K562 (cell line): Measurements from ENCODE around the gene KDM2A. TPM values are rescaled to one million over a fixed set of nuclear protein-coding genes. Genes with fewer than 3 reads are reported as not detected.
A peak's percentile ranks its signal among the peaks of the same experiment; 100 is the strongest.

Experiments used
- ATAC-seq: fragments of 200-7000 bp; cut with Tn5 transposase; 3 replicates; pipeline ENCODE4 v1.9.1; 2020; ENCODE audit warnings: moderate library complexity
- BruUV-seq: library from RNA; stranded (reverse); fragments of 400-500 nt; replicated peaks from 2 replicates; lab custom pipeline; 2021; lab: Mats Ljungman, UMichigan
- CTCF ChIA-PET: fragments of 300-600 bp; formaldehyde crosslinking; extraction: SDS; loops from one replicate; lab custom pipeline; 2021; ENCODE audit warnings: low intra/inter-chr PET ratio; lab: Yijun Ruan, JAX
- POLR2A ChIA-PET: fragments of 300-600, 350-650 bp; sonication (Branson Sonifier 250); formaldehyde crosslinking; extraction: SDS; loops from one replicate; lab custom pipeline; 2021; ENCODE audit warnings: antibody characterized with exemption, inconsistent platforms; lab: Yijun Ruan, JAX
- DNase-seq, 4 experiments: peaks; one replicate each; pipeline versions ENCODE4 v3.0.0 to v3.0.0-alpha.2; 2011 to 2018; ENCODE audit warnings: low spot score in 3 of 4, mixed read lengths in 3 of 4; ENCODE audit errors: extremely low read depth in 1 of 4
- FAIRE-seq: peaks from 2 replicates; lab custom pipeline; 2011; peaks lifted over from hg19 to GRCh38; lab: Jason Lieb, UNC
- H2AFZ ChIP-seq: 2 replicates; pipeline ENCODE4 v1.6.0; 2011; ENCODE audit warnings: low read depth, low read length, control low read depth, inconsistent platforms
- H3K27ac ChIP-seq: fragments of 200-600 bp; 3 replicates; pipeline ENCODE4 v1.8.0; 2011; ENCODE audit warnings: low read depth, mild to moderate bottlenecking, control low read depth, inconsistent platforms, low read length, moderate library complexity, mixed read lengths; ENCODE audit errors: extremely low read depth
- H3K27me3 ChIP-seq, 2 experiments: fragments of 300-600 bp in 1 of 2; 2 replicates in 1 of 2; 3 replicates in 1 of 2; pipeline versions ENCODE4 v1.6.0 to v1.8.0; 2011; ENCODE audit warnings: inconsistent platforms in 2 of 2, low read length in 2 of 2, mild to moderate bottlenecking in 1 of 2, mixed read lengths in 1 of 2, moderate library complexity in 1 of 2; ENCODE audit not compliant: control insufficient read depth in 2 of 2, insufficient read depth in 2 of 2
- H3K36me3 ChIP-seq: fragments of 300-600 bp; 3 replicates; pipeline ENCODE4 v1.8.0; 2011; ENCODE audit warnings: mild to moderate bottlenecking, low read length, inconsistent platforms; ENCODE audit not compliant: control insufficient read depth, insufficient read depth
- H3K4me1 ChIP-seq, 2 experiments: fragments of 200-600 bp in 1 of 2; replicated peaks in 1 of 2; 2 replicates in 1 of 2; 3 replicates in 1 of 2; pipeline versions ENCODE4 v1.5.1 to v1.8.0; 2011; ENCODE audit warnings: inconsistent platforms in 2 of 2, low read length in 2 of 2, mild to moderate bottlenecking in 1 of 2, mixed read lengths in 1 of 2, moderate library complexity in 1 of 2; ENCODE audit not compliant: control insufficient read depth in 2 of 2, insufficient read depth in 2 of 2
- H3K4me2 ChIP-seq: 2 replicates; pipeline ENCODE4 v1.6.1; 2011; ENCODE audit warnings: low read length, control low read depth, inconsistent platforms, mixed read lengths; ENCODE audit not compliant: insufficient read depth
- H3K4me3 ChIP-seq: fragments of 200-600 bp; sonication (generic), shearing (Covaris generic); 2 replicates; pipeline ENCODE4 v1.5.1; 2016; ENCODE audit warnings: control low read depth, inconsistent platforms
- H3K79me2 ChIP-seq: fragments of 200-600 bp; 3 replicates; pipeline ENCODE4 v1.8.0; 2011; ENCODE audit warnings: low read length, inconsistent platforms; ENCODE audit not compliant: control insufficient read depth, insufficient read depth
- H3K9ac ChIP-seq, 2 experiments: 2 replicates each; pipeline versions ENCODE4 v1.6.0 to v1.6.1; 2011; ENCODE audit warnings: low read depth in 2 of 2, low read length in 2 of 2, control low read depth in 1 of 2, inconsistent platforms in 1 of 2, mild to moderate bottlenecking in 1 of 2, mixed read lengths in 1 of 2; ENCODE audit not compliant: insufficient read depth in 1 of 2
- H3K9me1 ChIP-seq: one replicate; pipeline ENCODE4 v1.6.0; 2011; ENCODE audit warnings: inconsistent platforms, mild to moderate bottlenecking, low read length, moderate library complexity; ENCODE audit not compliant: control insufficient read depth, insufficient read depth
- H3K9me3 ChIP-seq: replicated peaks from 2 replicates; pipeline ENCODE4 v1.5.1; 2011; ENCODE audit warnings: low read depth, low read length, inconsistent platforms; ENCODE audit not compliant: control insufficient read depth, insufficient read depth
- H4K20me1 ChIP-seq: replicated peaks from 2 replicates; pipeline ENCODE4 v1.6.1; 2011; ENCODE audit warnings: low read length, inconsistent platforms, mixed read lengths; ENCODE audit not compliant: control insufficient read depth, insufficient read depth
- HDGF ChIP-seq: fragments of 450-650 bp; IDR thresholded peaks from 2 replicates; pipeline ENCODE4 v1.6.1; 2016
- HSF4 ChIP-seq: fragments of 250-450 bp; sonication (Bioruptor Pico); IDR thresholded peaks from 2 replicates; pipeline ENCODE4 v2.1.2; 2022; ENCODE audit warnings: mild to moderate bottlenecking, moderate library complexity, borderline replicate concordance
- MCM7 ChIP-seq, 2 experiments: fragments of 450-650 bp; IDR thresholded peaks; 2 replicates each; pipeline ENCODE4 v1.6.1; 2016 to 2018
- NFIX ChIP-seq: fragments of 250-450 bp; sonication (Bioruptor Pico); IDR thresholded peaks from 2 replicates; pipeline ENCODE4 v1.4.0; 2020; ENCODE audit warnings: low read depth, mild to moderate bottlenecking, moderate library complexity
- POLR2G ChIP-seq: fragments of 200-400 bp; formaldehyde crosslinking; IDR thresholded peaks from 2 replicates; pipeline ENCODE4 v1.6.1; 2017; ENCODE audit warnings: low read depth, mild to moderate bottlenecking, antibody characterized with exemption, low read length, moderate library complexity
- RFX5 ChIP-seq: IDR thresholded peaks from 2 replicates; pipeline ENCODE4 v1.6.1; 2011; ENCODE audit warnings: low read depth, mild to moderate bottlenecking, improper control_type of control experiment, low read length
- ZNF12 ChIP-seq: sonication (generic); formaldehyde crosslinking; IDR thresholded peaks from 2 replicates; pipeline ENCODE4 v1.4.0; 2020; ENCODE audit warnings: mild to moderate bottlenecking, missing genetic modification reagents
- whole genome bisulfite sequencing: fragments of 100-300 bp; shearing (Covaris generic); methylation state at CpG from one replicate; pipeline ENCODE4 v1.1.6; 2016; ENCODE audit warnings: low coverage, mixed read lengths; ENCODE audit not compliant: insufficient coverage; ENCODE audit errors: missing lambda C conversion rate; 5-methylcytosine and 5-hydroxymethylcytosine counted together
- in situ Hi-C: fragments of 300-500 bp; cut with MboI; formaldehyde crosslinking; loops from 4 replicates; pipeline ENCODE4 v1.15.0; 2018; ENCODE audit warnings: inconsistent platforms, mixed read lengths
- intact Hi-C: fragments of 100-400 bp; cut with micrococcal nuclease; formaldehyde crosslinking; loops from 2 replicates; pipeline ENCODE4 v1.14.2; 2022
- polyA plus RNA-seq, 8 experiments: library from polyadenylated mRNA; depleted of rRNA in 4 of 8; stranded (reverse) in 5 of 8; unstranded in 3 of 8; fragments of >200 nt; fragmentation: Nextera tagmentation in 2 of 8; fragmentation: Illumina TruSeq in 1 of 8; extraction: Ambion mirVana in 2 of 8; extraction: Trizol in 1 of 8; gene quantifications; 2 replicates each; pipeline versions ENCODE4 v1.2.1 to v1.2.3, GENCODE V29; 2011 to 2014; ENCODE audit warnings: inconsistent platforms in 1 of 8, missing spikeins in 1 of 8
- total RNA-seq, 7 experiments: library from RNA; depleted of rRNA in 6 of 7; stranded (reverse); fragments of >200 nt in 6 of 7; fragmentation: Illumina TruSeq in 2 of 7; extraction: Trizol in 2 of 7; gene quantifications; 2 replicates each; pipeline versions ENCODE4 v1.2.1 to v1.2.3, GENCODE V29; 2011 to 2021; ENCODE audit warnings: low replicate concordance in 1 of 7
- TF ChIP-seq, protein P1 (sequence below): IDR thresholded peaks from 2 replicates; pipeline ENCODE4 v1.6.1; 2012; ENCODE audit warnings: low read depth, low read length, improper control_type of control experiment, borderline replicate concordance
- TF ChIP-seq, protein P2 (sequence below), 2 experiments: fragments of 450-650 bp in 1 of 2; IDR thresholded peaks; 2 replicates each; pipeline ENCODE4 v1.6.1; 2011 to 2017; ENCODE audit warnings: low read depth in 2 of 2, antibody characterized with exemption in 1 of 2, borderline replicate concordance in 1 of 2, low read length in 1 of 2, mild to moderate bottlenecking in 1 of 2, mixed read lengths in 1 of 2; ENCODE audit not compliant: control insufficient read depth in 1 of 2

KDM2A gene
- total and polyA plus RNA-seq, 9 of the 15 experiments (the other 6 are each of a cell fraction or from before 2014, with no cell fraction given) = 5.0 to 39.3 (median 21.3) TPM

DNA sequence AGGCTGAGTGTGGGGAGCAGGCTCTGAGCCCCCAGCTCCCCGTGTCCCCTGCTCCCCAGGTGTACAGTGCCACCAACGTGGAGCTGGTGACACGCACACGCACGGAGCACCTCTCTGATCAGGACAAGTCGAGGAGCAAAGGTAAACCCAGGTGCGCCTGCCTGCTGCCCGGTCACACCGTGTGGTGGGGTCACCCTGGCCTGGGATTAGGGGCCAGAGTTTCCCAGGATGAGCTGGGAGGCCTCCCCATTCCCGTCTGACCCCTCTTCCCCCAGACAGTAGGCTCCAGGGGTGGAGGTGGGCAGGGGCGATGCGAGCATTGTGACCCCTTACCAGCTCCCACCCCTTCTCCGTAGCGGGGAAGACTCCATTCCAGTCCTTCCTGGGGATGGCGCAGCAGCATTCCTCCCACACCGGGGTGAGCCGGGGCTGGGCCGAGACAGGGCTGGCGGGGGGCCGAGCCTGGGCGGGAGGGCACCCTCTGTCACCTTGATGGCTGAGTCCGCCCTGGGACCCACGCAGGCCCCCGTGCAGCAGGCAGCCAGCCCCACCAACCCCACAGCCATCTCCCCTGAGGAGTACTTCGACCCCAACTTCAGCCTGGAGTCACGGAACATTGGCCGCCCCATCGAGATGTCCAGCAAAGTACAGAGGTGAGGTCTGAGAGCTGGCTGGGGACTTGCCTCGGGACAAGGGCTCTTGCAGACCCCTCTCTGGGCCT is 180.6 kb downstream of the KDM2A start:
- Histone ChIP-seq H4K20me1 (no peaks in the 10 kb centered on the region), H3K9me3 (peaks cover 8% of the 10 kb centered on the region; the same call in 1 of the 2 replicates), H2AFZ (no peak overlapping the region), H3K27me3 (no peaks in the 10 kb centered on the region), H3K36me3 (peaks cover 62% of the 10 kb centered on the region; the same call in 2 of the 3 replicates), H3K79me2 (no peaks in the 10 kb centered on the region), H3K9ac (no peak overlapping the region), H3K4me3 (no peak overlapping the region), H3K4me2 (no peak overlapping the region), H3K9me1 (no peaks in the 10 kb centered on the region)
- ChIA-PET CTCF (no interaction called here), POLR2A (interaction anchor here (0.6 kb wide), 1 partner anchor 12 kb away, joined by 3 read pairs; no protein-coding TSS in a partner anchor)
- ATAC-seq (no peak), FAIRE-seq (no peak), DNase-seq (no peak)
- intact Hi-C loops (no loop called here), in situ Hi-C loops (no loop called here)
- 91% methylated on average over 19 of the region's 29 CpGs for WGBS
- TF ChIP-seq POLR2G = peak; percentile 45; the same call in 1 of the 2 replicates
- no peak for TF ChIP-seq MCM7 (IDR thresholded peaks at IDR 0.05)
- TF ChIP-seq, all 486 proteins: peak for 1
- peaks cover 0 to 33% of the 10 kb centered on the region in 2 experiments; a peak in 2 of 5 replicates for H3K4me1 ChIP-seq
- no TSS peak for BruUV-seq
- no peak overlapping the region for H3K27ac ChIP-seq

DNA sequence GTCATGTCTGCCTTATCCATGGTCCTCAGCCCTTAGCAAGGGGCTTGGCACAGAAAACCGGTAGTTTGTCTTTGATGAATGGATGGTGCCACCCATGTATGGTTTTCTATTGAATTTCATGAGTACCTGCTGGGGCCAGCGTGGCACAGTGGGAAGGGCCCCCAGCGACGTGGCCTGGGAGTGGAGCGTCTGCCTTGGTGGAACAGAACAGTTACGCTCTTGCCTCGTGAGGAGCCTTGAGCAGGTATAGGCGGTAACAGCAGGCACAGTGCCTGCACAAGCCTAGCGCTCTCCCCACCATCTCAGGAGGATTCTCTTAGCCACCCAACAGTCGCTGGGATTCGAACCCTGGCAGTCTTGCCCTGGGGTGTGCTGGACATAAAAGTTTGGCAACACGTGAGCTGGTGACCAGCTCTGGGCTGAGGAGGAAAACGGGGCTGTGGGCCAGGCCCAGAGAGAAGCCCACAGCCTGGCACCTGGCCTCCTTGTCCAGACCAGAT is 181.2 kb downstream of the KDM2A start:
- POLR2A ChIA-PET = interaction anchor here (0.6 to 0.7 kb wide), 2 partner anchors 11 to 76 kb away, joined by 3 read pairs; no protein-coding TSS in a partner anchor
- DNase-seq (no peak), FAIRE-seq (no peak), ATAC-seq (no peak)
- no peaks in the 10 kb centered on the region for H3K27me3 ChIP-seq
- no peaks in the 10 kb centered on the region for H3K9me1 ChIP-seq
- no peak overlapping the region for H3K27ac ChIP-seq
- no TSS peak for BruUV-seq
- in situ Hi-C loops (no loop called here), intact Hi-C loops (no loop called here)
- H4K20me1 ChIP-seq = no peaks in the 10 kb centered on the region
- 92% methylated on average over 12 of the region's 13 CpGs for WGBS
- H3K4me2 ChIP-seq = no peak overlapping the region
- no peaks in the 10 kb centered on the region for H3K79me2 ChIP-seq
- H3K36me3 ChIP-seq = peaks cover 61% of the 10 kb centered on the region; the same call in 2 of the 3 replicates
- peaks cover 0 to 35% of the 10 kb centered on the region in 2 experiments; a peak in 2 of 5 replicates for H3K4me1 ChIP-seq
- H3K9me3 ChIP-seq = peaks cover 8% of the 10 kb centered on the region; the same call in 1 of the 2 replicates
- no peak overlapping the region for H3K9ac ChIP-seq
- no peak overlapping the region for H3K4me3 ChIP-seq
- CTCF ChIA-PET = no interaction called here
- H2AFZ ChIP-seq = no peak overlapping the region
- TF ChIP-seq, protein P1, sequence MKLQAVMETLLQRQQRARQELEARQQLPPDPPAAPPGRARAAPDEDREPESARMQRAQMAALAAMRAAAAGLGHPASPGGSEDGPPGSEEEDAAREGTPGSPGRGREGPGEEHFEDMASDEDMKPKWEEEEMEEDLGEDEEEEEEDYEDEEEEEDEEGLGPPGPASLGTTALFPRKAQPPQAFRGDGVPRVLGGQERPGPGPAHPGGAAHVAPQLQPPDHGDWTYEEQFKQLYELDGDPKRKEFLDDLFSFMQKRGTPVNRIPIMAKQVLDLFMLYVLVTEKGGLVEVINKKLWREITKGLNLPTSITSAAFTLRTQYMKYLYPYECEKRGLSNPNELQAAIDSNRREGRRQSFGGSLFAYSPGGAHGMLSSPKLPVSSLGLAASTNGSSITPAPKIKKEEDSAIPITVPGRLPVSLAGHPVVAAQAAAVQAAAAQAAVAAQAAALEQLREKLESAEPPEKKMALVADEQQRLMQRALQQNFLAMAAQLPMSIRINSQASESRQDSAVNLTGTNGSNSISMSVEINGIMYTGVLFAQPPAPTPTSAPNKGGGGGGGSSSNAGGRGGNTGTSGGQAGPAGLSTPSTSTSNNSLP = no peak
- TF ChIP-seq RFX5 (no peak), HSF4 (CRISPR knock-in tag) (no peak), NFIX (CRISPR knock-in tag) (no peak), ZNF12 (CRISPR knock-in tag) (no peak), HDGF (no peak)
- TF ChIP-seq, protein P2, sequence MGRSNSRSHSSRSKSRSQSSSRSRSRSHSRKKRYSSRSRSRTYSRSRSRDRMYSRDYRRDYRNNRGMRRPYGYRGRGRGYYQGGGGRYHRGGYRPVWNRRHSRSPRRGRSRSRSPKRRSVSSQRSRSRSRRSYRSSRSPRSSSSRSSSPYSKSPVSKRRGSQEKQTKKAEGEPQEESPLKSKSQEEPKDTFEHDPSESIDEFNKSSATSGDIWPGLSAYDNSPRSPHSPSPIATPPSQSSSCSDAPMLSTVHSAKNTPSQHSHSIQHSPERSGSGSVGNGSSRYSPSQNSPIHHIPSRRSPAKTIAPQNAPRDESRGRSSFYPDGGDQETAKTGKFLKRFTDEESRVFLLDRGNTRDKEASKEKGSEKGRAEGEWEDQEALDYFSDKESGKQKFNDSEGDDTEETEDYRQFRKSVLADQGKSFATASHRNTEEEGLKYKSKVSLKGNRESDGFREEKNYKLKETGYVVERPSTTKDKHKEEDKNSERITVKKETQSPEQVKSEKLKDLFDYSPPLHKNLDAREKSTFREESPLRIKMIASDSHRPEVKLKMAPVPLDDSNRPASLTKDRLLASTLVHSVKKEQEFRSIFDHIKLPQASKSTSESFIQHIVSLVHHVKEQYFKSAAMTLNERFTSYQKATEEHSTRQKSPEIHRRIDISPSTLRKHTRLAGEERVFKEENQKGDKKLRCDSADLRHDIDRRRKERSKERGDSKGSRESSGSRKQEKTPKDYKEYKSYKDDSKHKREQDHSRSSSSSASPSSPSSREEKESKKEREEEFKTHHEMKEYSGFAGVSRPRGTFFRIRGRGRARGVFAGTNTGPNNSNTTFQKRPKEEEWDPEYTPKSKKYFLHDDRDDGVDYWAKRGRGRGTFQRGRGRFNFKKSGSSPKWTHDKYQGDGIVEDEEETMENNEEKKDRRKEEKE (IDR thresholded peaks at IDR 0.05; ENCODE audit: borderline replicate concordance in 1 of 2, control insufficient read depth in 1 of 2, low read depth in 2 of 2, low read length in 1 of 2) = no peak
